Suppressor macrophage (primary cell): ENCODE measurements around the gene PHF21B.

Experiments used
- DNase-seq, 4 experiments: peaks; one replicate each; pipeline ENCODE4 v3.0.0-alpha.2; 2020 to 2022

The PHF21B gene

GRCh38 chr22:44956840-44957767 lies 52.7 kb downstream of the PHF21B start:
- no peak for DNase-seq

GRCh38 chr22:44955102-44955501 lies 54.7 kb downstream of the PHF21B start:
- DNase-seq, result no peak

- no peak for DNase-seq
Measured at GRCh38 chr22:44954149-44954548, 55.7 kb downstream of the PHF21B start.

- DNase-seq, result no peak
Measured at GRCh38 chr22:44952863-44953746, 56.7 kb downstream of the PHF21B start.

- no peak for DNase-seq
Measured at GRCh38 chr22:44951510-44951816, 58.3 kb downstream of the PHF21B start.

GRCh38 chr22:44950806-44951509 lies 58.8 kb downstream of the PHF21B start:
- no peak for DNase-seq

GRCh38 chr22:44947846-44948245 lies 62.0 kb downstream of the PHF21B start:
- no peak for DNase-seq

- DNase-seq, result no peak
Measured at GRCh38 chr22:44947049-44947448, 62.8 kb downstream of the PHF21B start.

- no peak for DNase-seq
Measured at GRCh38 chr22:44944883-44945601, 64.8 kb downstream of the PHF21B start.

- DNase-seq, result no peak
Measured at GRCh38 chr22:44943701-44944324, 66.0 kb downstream of the PHF21B start.

- DNase-seq, result no peak
Measured at GRCh38 chr22:44942979-44943700, 66.7 kb downstream of the PHF21B start.

- no peak for DNase-seq
Measured at GRCh38 chr22:44942056-44942455, 67.7 kb downstream of the PHF21B start.

GRCh38 chr22:44941207-44941606 lies 68.6 kb downstream of the PHF21B start:
- DNase-seq, result no peak

- no peak for DNase-seq
Measured at GRCh38 chr22:44940130-44940529, 69.7 kb downstream of the PHF21B start.

GRCh38 chr22:44939451-44939850 lies 70.4 kb downstream of the PHF21B start:
- no peak for DNase-seq

- DNase-seq, result no peak
Measured at GRCh38 chr22:44938886-44939285, 70.9 kb downstream of the PHF21B start.

- no peak for DNase-seq
Measured at GRCh38 chr22:44937216-44937615, 72.6 kb downstream of the PHF21B start.

GRCh38 chr22:44936201-44936600 lies 73.6 kb downstream of the PHF21B start:
- DNase-seq, result no peak

- no peak for DNase-seq
Measured at GRCh38 chr22:44935724-44936123, 74.1 kb downstream of the PHF21B start.

- DNase-seq, result no peak
Measured at GRCh38 chr22:44934454-44934735, 75.4 kb downstream of the PHF21B start.

GRCh38 chr22:44933666-44934453 lies 75.9 kb downstream of the PHF21B start:
- DNase-seq, result no peak
